Peyer's patch (tissue), 4 donors: ENCODE measurements around the gene NPEPPS.

Experiments used
- CTCF ChIP-seq, 6 experiments: fragments of 450-650 bp in 4 of 6; fragments of 200-600 bp in 2 of 6; sonication (generic) in 1 of 6; IDR thresholded peaks; one replicate each; pipeline ENCODE4 v1.5.1; 2017 to 2019; ENCODE audit warnings: antibody characterized with exemption in 6 of 6, mild to moderate bottlenecking in 3 of 6, moderate library complexity in 1 of 6
- POLR2A ChIP-seq, 2 donors: fragments of 450-650 bp; IDR thresholded peaks; one replicate each; pipeline ENCODE4 v1.5.1; 2017; ENCODE audit warnings: antibody characterized with exemption in 2 of 2, mild to moderate bottlenecking in 2 of 2, moderate library complexity in 2 of 2

- TF ChIP-seq CTCF (IDR thresholded peaks at IDR 0.05) (peak in 1 of 6 experiments; percentile 10), POLR2A (IDR thresholded peaks at IDR 0.05) (no peak)
These were observed 87.5 kb downstream of the NPEPPS start for GRCh38 chr17:47618410-47618809.
